ENCODE measurements around the gene FAM227B.

GRCh38 chr15:49669288-49669687 is 48.7 kb upstream of the FAM227B start:
- TF ChIP-seq CEBPB (IDR thresholded peaks at IDR 0.05), result no peak
- TF ChIP-seq RAD21 (IDR thresholded peaks at IDR 0.05; ENCODE audit: low read depth), result no peak
- TF ChIP-seq CREB1 (IDR thresholded peaks at IDR 0.05; ENCODE audit: low read depth), result no peak
